ENCODE results near the gene CCNK. TPM values are rescaled to one million over a fixed set of nuclear protein-coding genes. Genes with fewer than 3 reads are reported as not detected.

CCNK gene
- total and polyA plus RNA-seq, 10 of the 15 experiments (the other 5 are each of a cell fraction or from before 2014, with no cell fraction given), result 10.8 to 88.0 (median 22.5) TPM

DNA sequence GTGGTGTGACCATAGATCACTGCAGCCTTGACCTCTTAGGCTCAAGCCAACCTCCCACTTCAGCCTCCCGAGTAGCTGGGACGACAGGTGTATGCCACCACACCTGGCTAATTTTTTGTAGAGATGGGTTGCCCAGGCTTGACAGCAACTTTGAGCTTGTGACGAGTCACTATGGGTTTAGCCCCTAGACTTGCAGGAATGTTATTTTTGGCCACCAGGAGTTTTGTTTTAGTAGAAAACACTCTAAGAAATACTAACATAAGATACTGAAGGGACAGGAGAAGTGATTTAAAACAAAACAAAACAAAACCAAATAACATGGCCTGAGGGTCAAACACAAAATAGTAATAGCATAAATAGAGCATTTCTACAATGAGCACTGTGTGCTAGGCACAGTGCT lies 27.0 kb upstream of the CCNK start:
- intact Hi-C loops (cut with micrococcal nuclease; ENCODE audit: unreplicated experiment) (no loop called here), in situ Hi-C loops (cut with MboI) (no loop called here)
- CTCF ChIA-PET, result no interaction called here
- 67% methylated on average over 3 of the region's 3 CpGs for WGBS (ENCODE audit: insufficient coverage, insufficient replicate concordance, low lambda C conversion rate, missing lambda C conversion rate)
- H3K9ac ChIP-seq (ENCODE audit: control insufficient read depth, insufficient read depth, low read length), result no peak overlapping the region
- TF ChIP-seq SREBF1 (IDR thresholded peaks at IDR 0.05; ENCODE audit: low read length), result no peak
- no peak for TF ChIP-seq WRNIP1 (IDR thresholded peaks at IDR 0.05; ENCODE audit: borderline replicate concordance, low read depth, low read length)
- no peak for TF ChIP-seq ZNF274 (IDR thresholded peaks at IDR 0.05; ENCODE audit: insufficient read depth, insufficient read length)
- no peak for TF ChIP-seq EED (IDR thresholded peaks at IDR 0.05; ENCODE audit: low read depth)
- POLR2A ChIA-PET, result interaction anchor here (1.7 kb wide), 1 partner anchor 26 kb away, joined by 4 read pairs; the partner anchor contains the start of gene SETD3
- ATAC-seq, result no peak
- no peaks in the 10 kb centered on the region for H3K9me3 ChIP-seq (replicated peaks; ENCODE audit: control insufficient read depth, insufficient read depth, low read length)
- no peaks in the 10 kb centered on the region for H3K27me3 ChIP-seq (replicated peaks in 1 of 2; ENCODE audit: control insufficient read depth in 2 of 2, insufficient read depth in 2 of 2, low read length in 1 of 2)
- peaks cover 4 to 13% of the 10 kb centered on the region in 2 experiments; a peak in 3 of 4 replicates for H3K36me3 ChIP-seq (ENCODE audit: control insufficient read depth in 2 of 2, insufficient read depth in 2 of 2, low read length in 1 of 2)
- H3K4me1 ChIP-seq (ENCODE audit: control insufficient read depth, insufficient read depth, low read length), result no peaks in the 10 kb centered on the region
- no peak overlapping the region for H3K4me2 ChIP-seq (ENCODE audit: control insufficient read depth, insufficient read depth)
- H2AFZ ChIP-seq (ENCODE audit: control insufficient read depth, low read depth, low read length), result no peak overlapping the region
- no peaks in the 10 kb centered on the region for H3K79me2 ChIP-seq (ENCODE audit: control insufficient read depth, insufficient read depth, low read length)
- no TSS peak for BruUV-seq (replicated peaks)
- DNase-seq (ENCODE audit: low read depth, low spot score), result no peak
- SMC1A ChIA-PET (ENCODE audit: uncharacterized antibody, unreplicated experiment), result no interaction called here
- RAD21 ChIA-PET (ENCODE audit: unreplicated experiment), result no interaction called here
- no peak for FAIRE-seq
- H4K20me1 ChIP-seq (ENCODE audit: control insufficient read depth, insufficient read depth), result no peaks in the 10 kb centered on the region
- no peak overlapping the region for H3K27ac ChIP-seq (ENCODE audit: control insufficient read depth, insufficient read depth)
- H3K4me3 ChIP-seq, result no peak overlapping the region

DNA sequence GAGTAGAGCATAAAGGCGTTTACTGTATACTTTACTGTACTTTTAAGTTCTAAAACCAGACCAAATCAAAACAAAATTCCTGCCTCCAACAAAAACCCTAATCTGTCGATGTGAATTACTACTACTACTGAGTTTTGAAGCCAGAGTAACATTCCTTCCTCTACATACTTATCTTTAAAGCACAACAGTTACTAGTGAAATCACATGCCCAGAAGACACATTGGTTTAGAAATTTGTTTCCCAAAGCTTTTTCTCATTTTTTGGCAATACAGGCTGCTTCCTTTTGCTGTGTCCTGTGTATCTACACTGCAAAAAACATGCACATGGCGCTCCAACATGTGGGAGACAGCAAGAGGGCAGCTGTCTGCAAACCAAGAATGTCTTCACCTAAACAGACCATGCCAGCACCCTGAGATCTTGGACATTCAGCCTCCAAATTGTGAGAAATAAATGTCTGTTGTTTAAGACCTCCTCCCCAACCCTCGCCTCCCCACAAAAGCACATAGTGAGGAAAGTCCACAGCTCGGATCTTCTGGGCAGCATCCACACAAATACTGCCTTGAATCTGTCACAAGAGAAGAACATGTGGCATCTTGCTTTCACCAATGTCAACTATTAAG lies 21.6 kb upstream of the CCNK start:
- intact Hi-C loops (cut with micrococcal nuclease; ENCODE audit: unreplicated experiment), result no loop called here
- Histone ChIP-seq H3K9ac (ENCODE audit: control insufficient read depth, insufficient read depth, low read length) (no peak overlapping the region), H3K4me3 (no peak overlapping the region), H3K9me3 (replicated peaks; ENCODE audit: control insufficient read depth, insufficient read depth, low read length) (no peaks in the 10 kb centered on the region), H3K79me2 (ENCODE audit: control insufficient read depth, insufficient read depth, low read length) (no peaks in the 10 kb centered on the region), H3K36me3 (ENCODE audit: control insufficient read depth in 2 of 2, insufficient read depth in 2 of 2, low read length in 1 of 2) (peaks cover 17 to 36% of the 10 kb centered on the region in 2 experiments), H3K27ac (ENCODE audit: control insufficient read depth, insufficient read depth) (no peak overlapping the region), H3K4me2 (ENCODE audit: control insufficient read depth, insufficient read depth) (no peak overlapping the region), H2AFZ (ENCODE audit: control insufficient read depth, low read depth, low read length) (no peak overlapping the region), H3K27me3 (replicated peaks in 1 of 2; ENCODE audit: control insufficient read depth in 2 of 2, insufficient read depth in 2 of 2, low read length in 1 of 2) (no peaks in the 10 kb centered on the region), H3K4me1 (ENCODE audit: control insufficient read depth, insufficient read depth, low read length) (no peaks in the 10 kb centered on the region), H4K20me1 (ENCODE audit: control insufficient read depth, insufficient read depth) (no peaks in the 10 kb centered on the region)
- ChIA-PET RAD21 (ENCODE audit: unreplicated experiment) (no interaction called here), CTCF (no interaction called here), POLR2A (no interaction called here), SMC1A (ENCODE audit: uncharacterized antibody, unreplicated experiment) (no interaction called here)
- DNase-seq (ENCODE audit: low read depth, low spot score) (no peak), FAIRE-seq (no peak), ATAC-seq (no peak)
- WGBS (ENCODE audit: insufficient coverage, insufficient replicate concordance, low lambda C conversion rate, missing lambda C conversion rate), result 100% methylated on average over 5 of the region's 5 CpGs
- no TSS peak for BruUV-seq (replicated peaks)
- in situ Hi-C loops (cut with MboI), result no loop called here
- TF ChIP-seq MYC (IDR thresholded peaks at IDR 0.05; ENCODE audit: insufficient read depth, insufficient read length, insufficient replicate concordance, low read length, severe bottlenecking), result no peak

Data from GM12878 (cell line).